Renal cortical epithelial cell (primary cell): Measurements from ENCODE around the gene MTO1. TPM values are rescaled to one million over a fixed set of nuclear protein-coding genes. Genes with fewer than 3 reads are reported as not detected.
"Not testable (repeated sequence)": the region's sequence is repeated elsewhere in the genome, so short reads cannot be mapped to it uniquely, and the experiment has no call there.

Experiments used
- DNase-seq: peaks from one replicate; pipeline ENCODE4 v3.0.0-alpha.2; 2011; ENCODE audit warnings: low read depth
- total RNA-seq: library from RNA; depleted of rRNA; stranded (reverse); fragments of >200 nt; gene quantifications from 2 replicates; pipeline ENCODE4 v1.2.3, GENCODE V29; 2014

MTO1 gene
- total RNA-seq, 1 donor from 2014 or later, result 29.6 TPM

GRCh38 chr6:73528897-73529296, 67.4 kb downstream of the MTO1 start:
- no peak for DNase-seq

- DNase-seq, result no peak
These were observed 70.8 kb downstream of the MTO1 start for GRCh38 chr6:73532293-73532692.

DNA sequence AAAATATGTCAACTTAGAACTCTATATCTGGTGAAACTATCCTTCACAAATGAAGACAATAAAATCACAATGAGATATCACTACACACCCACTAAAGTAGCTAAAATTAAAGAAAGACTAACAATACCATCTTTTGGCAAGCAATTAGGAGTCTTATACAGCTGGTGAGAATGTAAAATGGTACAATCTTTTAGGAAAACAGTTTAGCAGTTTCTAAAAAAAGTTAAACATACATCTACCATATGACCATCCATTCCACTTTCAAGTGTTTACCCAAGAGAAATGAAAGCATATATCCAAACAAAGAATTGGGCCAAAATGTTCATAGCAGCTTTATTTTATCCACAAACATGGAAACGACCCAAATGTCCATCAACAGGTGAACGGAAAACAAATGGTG, 73.1 kb downstream of the MTO1 start:
- DNase-seq, result no peak

DNA sequence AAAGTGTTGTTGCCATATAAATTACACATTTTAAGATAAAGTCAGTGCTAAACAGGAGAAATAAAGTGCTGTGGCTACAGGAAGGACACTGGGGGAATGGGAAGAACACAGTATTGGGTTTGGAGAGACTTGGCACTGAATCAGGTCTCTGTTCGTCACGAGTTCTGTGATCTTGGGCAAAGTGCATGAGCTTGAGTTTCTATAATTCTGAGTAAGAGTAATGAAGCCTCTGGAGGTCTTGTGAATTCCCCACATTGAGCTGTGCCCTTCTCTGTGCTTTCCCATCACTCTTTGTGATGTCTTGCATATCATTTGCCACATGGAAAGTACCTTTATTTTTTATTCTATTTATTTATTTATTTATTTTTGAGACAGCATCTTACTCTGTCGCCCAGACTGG, 76.1 kb downstream of the MTO1 start:
- peak; percentile 42 for DNase-seq

- no peak for DNase-seq
These were observed 76.7 kb downstream of the MTO1 start for GRCh38 chr6:73538116-73538779.

DNA sequence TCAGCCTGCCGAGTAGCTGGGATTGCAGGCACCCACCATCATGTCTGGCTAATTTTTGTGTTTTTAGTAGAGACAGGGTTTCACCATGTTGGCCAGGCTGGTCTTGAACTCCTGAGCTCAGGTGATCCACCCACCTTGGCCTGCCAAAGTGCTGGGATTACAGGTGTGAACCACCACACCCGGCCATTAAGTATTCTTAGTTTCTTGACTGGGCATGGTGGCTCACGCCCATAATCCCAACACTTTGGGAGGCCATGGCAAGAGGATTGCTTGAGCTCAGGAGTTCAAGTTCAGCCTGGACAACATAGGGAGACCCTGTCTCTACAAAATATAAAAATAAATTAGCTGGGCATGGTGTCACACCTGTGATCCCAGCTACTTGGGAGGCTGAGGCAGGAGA, 80.9 kb downstream of the MTO1 start:
- not testable (repeated sequence) for DNase-seq

GRCh38 chr6:73542891-73543290, 81.4 kb downstream of the MTO1 start:
- DNase-seq, result peak; percentile 62

- no peak for DNase-seq
These were observed 85.5 kb downstream of the MTO1 start for GRCh38 chr6:73547036-73547435.

DNA sequence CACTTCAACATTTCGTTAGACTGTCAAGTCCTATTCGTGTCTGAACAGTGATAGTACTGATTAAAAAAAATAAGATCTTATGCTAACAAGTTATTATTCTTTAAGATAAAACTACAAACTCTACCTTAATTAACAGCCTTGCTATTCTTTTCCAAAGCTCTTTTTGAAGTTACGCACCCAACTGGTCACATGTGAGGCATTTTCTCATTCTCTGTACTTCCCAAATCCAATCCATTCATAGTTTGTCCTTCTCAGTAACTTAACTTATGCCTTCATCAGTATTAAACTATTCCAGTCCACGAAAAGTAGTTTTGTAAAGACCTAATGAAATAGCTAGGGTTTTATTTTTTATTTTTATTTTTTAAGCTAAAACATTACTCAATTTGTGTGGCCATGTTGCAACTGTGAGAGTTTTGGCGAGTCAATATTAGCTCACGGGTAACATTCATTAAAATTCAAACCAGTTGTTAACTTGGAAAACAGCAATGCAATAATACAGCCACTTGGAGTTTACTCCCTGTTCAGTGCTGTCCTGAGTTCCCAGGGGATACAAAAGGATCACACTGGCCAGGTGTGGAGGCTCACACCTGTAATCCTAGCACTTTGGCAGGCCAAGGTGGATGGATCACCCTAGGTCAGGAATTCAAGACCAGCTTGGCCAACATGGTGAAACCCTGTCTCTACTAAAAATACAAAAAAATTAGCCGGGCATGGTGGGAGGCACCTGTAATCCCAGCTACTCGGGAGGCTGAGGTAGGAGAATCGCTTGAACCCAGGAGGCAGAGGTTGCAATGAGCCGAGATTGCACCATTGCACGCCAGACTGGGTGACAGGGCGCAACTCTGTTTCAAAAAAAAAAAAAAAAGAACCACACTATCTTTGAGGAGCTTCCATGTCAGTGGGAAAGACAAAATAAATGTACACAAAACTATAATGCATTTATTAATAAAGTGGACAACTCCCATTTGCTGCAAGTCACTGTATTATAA, 87.2 kb downstream of the MTO1 start:
- DNase-seq, result peak; percentile 32

DNA sequence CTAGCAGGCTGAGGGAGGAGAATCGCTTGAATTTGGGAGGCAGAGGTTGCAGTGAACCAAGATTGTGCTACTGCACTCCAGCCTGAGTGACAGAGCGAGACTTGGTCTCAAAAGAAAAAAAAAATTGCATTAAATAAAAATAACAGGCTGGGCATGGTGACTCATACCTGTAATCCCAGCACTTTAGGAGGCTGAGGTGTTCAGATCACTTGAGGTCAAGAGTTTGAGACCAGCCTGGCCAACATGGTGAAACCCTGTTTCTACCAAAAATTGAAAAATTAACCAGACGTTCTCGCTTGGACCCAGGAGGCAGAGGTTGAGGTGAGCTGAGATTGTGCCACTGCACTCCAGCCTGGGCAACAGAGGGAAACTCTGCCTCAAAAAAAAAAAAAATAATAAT, 89.6 kb downstream of the MTO1 start:
- not testable (repeated sequence) for DNase-seq

DNA sequence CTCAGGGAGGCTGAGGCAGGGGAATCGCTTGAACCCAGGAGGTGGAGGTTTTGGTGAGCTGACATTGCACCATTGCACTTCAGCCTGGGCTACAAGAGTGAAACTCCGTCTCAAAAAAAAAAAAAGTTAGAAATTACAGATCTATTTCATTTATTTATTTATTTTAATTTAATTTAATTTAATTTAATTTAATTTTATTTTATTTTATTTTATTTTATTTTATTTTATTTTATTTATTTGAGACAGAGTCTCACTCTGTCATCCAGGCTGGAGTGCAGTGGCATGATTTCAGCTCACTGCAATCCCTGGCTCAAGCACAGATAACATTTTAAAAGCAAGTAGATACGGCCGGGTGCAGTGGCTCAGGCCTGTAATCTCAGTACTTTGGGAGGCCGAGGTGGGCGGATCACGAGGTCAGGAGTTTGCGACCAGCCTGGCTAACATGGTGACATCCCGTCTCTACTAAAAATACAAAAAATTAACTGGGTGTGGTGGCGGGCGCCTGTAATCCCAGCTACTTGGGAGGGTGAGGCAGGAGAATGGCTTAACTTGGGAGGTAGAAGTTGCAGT, 93.9 kb downstream of the MTO1 start:
- DNase-seq, result not testable (repeated sequence)

GRCh38 chr6:73556836-73557235, 95.3 kb downstream of the MTO1 start:
- no peak for DNase-seq

Other genes with a start within 250 kb of the MTO1 start
- not detected in 2 replicates for gene KHDC1L, start 236.2 kb upstream of the MTO1 start, total RNA-seq
- 2.9 and 3.6 TPM in 2 replicates for gene KHDC1, start 198.5 kb upstream of the MTO1 start, total RNA-seq
- gene DPPA5, start 107.5 kb upstream of the MTO1 start, total RNA-seq, result not detected in 2 replicates
- gene KHDC3L, start 99.1 kb upstream of the MTO1 start, total RNA-seq, result not detected in 2 replicates
- not detected in 2 replicates for gene OOEP, start 91.8 kb upstream of the MTO1 start, total RNA-seq
- 1.1 and 1.4 TPM in 2 replicates for gene DDX43, start 66.9 kb upstream of the MTO1 start, total RNA-seq
- 3.4 and 9.6 TPM in 2 replicates for gene CGAS, start 9.4 kb upstream of the MTO1 start, total RNA-seq
- 25,091 and 26,411 TPM in 2 replicates for gene EEF1A1, start 59.3 kb downstream of the MTO1 start, total RNA-seq
- gene SLC17A5, start 192.3 kb downstream of the MTO1 start, total RNA-seq, result 32.8 and 73.8 TPM in 2 replicates
- gene CD109, start 234.5 kb downstream of the MTO1 start, total RNA-seq, result 25.2 and 29.8 TPM in 2 replicates